SK-N-SH (cell line): Measurements from ENCODE around the gene SP110.

Source experiments
- CTCF ChIP-seq: fragments of 200-600 bp; sonication (generic); IDR thresholded peaks from 2 replicates; pipeline ENCODE4 v1.6.1; 2017; ENCODE audit warnings: antibody characterized with exemption, mild to moderate bottlenecking, moderate library complexity
- ELF1 ChIP-seq: IDR thresholded peaks from 2 replicates; pipeline ENCODE4 v1.4.0; 2012
- EP300 ChIP-seq, 2 experiments: IDR thresholded peaks; 2 replicates each; pipeline versions ENCODE4 v1.4.0 to v1.6.1; 2012; ENCODE audit warnings: borderline replicate concordance in 1 of 2, low read depth in 1 of 2, low read length in 1 of 2
- PBX3 ChIP-seq: IDR thresholded peaks from 2 replicates; pipeline ENCODE4; 2012

DNA sequence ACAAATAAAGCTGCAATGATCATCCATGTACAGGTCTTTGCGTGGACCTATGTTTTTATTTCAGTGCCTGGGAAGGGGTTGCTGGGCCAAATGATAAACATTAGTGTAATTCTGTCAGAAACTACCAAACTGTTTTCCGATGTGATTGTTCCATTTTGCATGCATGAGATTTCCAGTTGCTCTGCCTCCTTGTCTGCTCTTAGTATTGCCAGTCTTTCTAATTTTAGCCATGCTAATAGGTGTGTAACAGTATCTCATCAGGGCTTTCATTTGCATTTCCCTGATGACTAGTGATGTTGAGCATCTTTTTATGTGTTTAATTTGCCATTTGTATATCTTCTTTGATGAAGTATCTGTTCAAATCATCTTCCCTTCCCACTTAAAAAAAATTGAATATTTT is 67.5 kb downstream of the SP110 start:
- TF ChIP-seq CTCF (no peak), PBX3 (no peak), EP300 (IDR thresholded peaks at IDR 0.05; ENCODE audit: borderline replicate concordance in 1 of 2, low read depth in 1 of 2, low read length in 1 of 2) (no peak), ELF1 (no peak)
